NCI-H526 treated with DMSO at 0.1 percent for 48 hours (cell line): Measurements from ENCODE around the gene DDIT4L.
"Not testable (repeated sequence)": the region's sequence is repeated elsewhere in the genome, so short reads cannot be mapped to it uniquely, and the experiment has no call there.

Experiments
- DNase-seq: peaks from one replicate; lab custom pipeline; 2025; lab: John Stamatoyannopoulos, UW

The DDIT4L gene

GRCh38 chr4:100166297-100167039 is 23.8 kb downstream of the DDIT4L start:
- DNase-seq = no peak

- DNase-seq = no peak
Observed at GRCh38 chr4:100165809-100166208, 24.5 kb downstream of the DDIT4L start.

GRCh38 chr4:100164808-100165760 is 25.2 kb downstream of the DDIT4L start:
- DNase-seq = no peak

GRCh38 chr4:100162027-100162685 is 28.1 kb downstream of the DDIT4L start:
- DNase-seq = no peak

GRCh38 chr4:100149190-100149589 is 41.1 kb downstream of the DDIT4L start:
- no peak for DNase-seq

- no peak for DNase-seq
Observed at GRCh38 chr4:100147684-100148083, 42.6 kb downstream of the DDIT4L start.

GRCh38 chr4:100147198-100147597 is 43.1 kb downstream of the DDIT4L start:
- no peak for DNase-seq

GRCh38 chr4:100146756-100147155 is 43.5 kb downstream of the DDIT4L start:
- no peak for DNase-seq

- not testable (repeated sequence) for DNase-seq
Observed at GRCh38 chr4:100137320-100137719, 52.9 kb downstream of the DDIT4L start.
